Lower leg skin (tissue), 3 donors: Measurements from ENCODE around the gene NFAM1.

Source experiments
- CTCF ChIP-seq, 3 donors: fragments of 450-650 bp; IDR thresholded peaks; one replicate each; pipeline ENCODE4 v1.5.1; 2016; ENCODE audit warnings: antibody characterized with exemption in 3 of 3, mild to moderate bottlenecking in 3 of 3, moderate library complexity in 2 of 3
- POLR2A ChIP-seq, 2 donors: fragments of 450-650 bp; IDR thresholded peaks; one replicate each; pipeline ENCODE4 v1.6.1; 2016 to 2017; ENCODE audit warnings: antibody characterized with exemption in 2 of 2, mild to moderate bottlenecking in 1 of 2, moderate library complexity in 1 of 2

GRCh38 chr22:42389143-42389542 is 43.1 kb downstream of the NFAM1 start:
- no peak for TF ChIP-seq CTCF (IDR thresholded peaks at IDR 0.05)
- no peak for TF ChIP-seq POLR2A (IDR thresholded peaks at IDR 0.05)
